SJSA1 (cell line): ENCODE measurements around the gene RASSF6. TPM values are rescaled to one million over a fixed set of nuclear protein-coding genes. Genes with fewer than 3 reads are reported as not detected.
"Not testable (repeated sequence)": the region's sequence is repeated elsewhere in the genome, so short reads cannot be mapped to it uniquely, and the experiment has no call there.

Experiments used
- DNase-seq, 2 experiments: peaks; one replicate each; pipeline ENCODE4 v3.0.0-alpha.2; 2015 to 2020; ENCODE audit warnings: low spot score in 2 of 2, low read depth in 1 of 2
- H3K27ac ChIP-seq: fragments of 250-450 bp; sonication (Bioruptor Pico); 2 replicates; pipeline ENCODE4 v1.5.1; 2020; ENCODE audit warnings: mild to moderate bottlenecking, moderate library complexity
- H3K27me3 ChIP-seq: fragments of 250-450 bp; sonication (Bioruptor Pico); replicated peaks from 2 replicates; pipeline ENCODE4 v1.5.1; 2020; ENCODE audit warnings: mild to moderate bottlenecking, moderate library complexity
- H3K36me3 ChIP-seq: fragments of 250-450 bp; sonication (Bioruptor Pico); 2 replicates; pipeline ENCODE4 v1.5.1; 2020; ENCODE audit warnings: mild to moderate bottlenecking
- H3K4me1 ChIP-seq: fragments of 250-450 bp; sonication (Bioruptor Pico); replicated peaks from 2 replicates; pipeline ENCODE4 v1.6.1; 2021; ENCODE audit warnings: mild to moderate bottlenecking
- H3K4me3 ChIP-seq: fragments of 250-450 bp; sonication (Bioruptor Pico); 2 replicates; pipeline ENCODE4 v1.5.1; 2020; ENCODE audit warnings: mild to moderate bottlenecking
- H3K9me3 ChIP-seq: fragments of 250-450 bp; sonication (Bioruptor Pico); replicated peaks from 2 replicates; pipeline ENCODE4 v1.5.1; 2020; ENCODE audit warnings: mild to moderate bottlenecking
- total RNA-seq: library from RNA; depleted of rRNA; stranded (reverse); fragments of >200 nt; shearing (Covaris generic); gene quantifications from 2 replicates; pipeline ENCODE4 v1.2.3, GENCODE V29; 2014

The RASSF6 gene
- total RNA-seq, 1 experiment from 2014 or later = not detected

GRCh38 chr4:73631565-73632226 is 11.5 kb upstream of the RASSF6 start:
- Histone ChIP-seq H3K27me3 (no peaks in the 10 kb centered on the region), H3K4me1 (no peaks in the 10 kb centered on the region), H3K9me3 (no peaks in the 10 kb centered on the region), H3K4me3 (no peak overlapping the region), H3K36me3 (no peaks in the 10 kb centered on the region), H3K27ac (no peak overlapping the region)
- DNase-seq = no peak

GRCh38 chr4:73628834-73629233 is 8.6 kb upstream of the RASSF6 start:
- not testable (repeated sequence) for DNase-seq, H3K27ac ChIP-seq, H3K9me3 ChIP-seq, H3K4me1 ChIP-seq, H3K27me3 ChIP-seq, H3K36me3 ChIP-seq, H3K4me3 ChIP-seq

GRCh38 chr4:73621357-73621756 is 1.1 kb upstream of the RASSF6 start:
- Histone ChIP-seq H3K27ac (no peak overlapping the region), H3K27me3 (no peaks in the 10 kb centered on the region), H3K4me1 (no peaks in the 10 kb centered on the region), H3K36me3 (no peaks in the 10 kb centered on the region), H3K9me3 (no peaks in the 10 kb centered on the region), H3K4me3 (no peak overlapping the region)
- no peak for DNase-seq

- no peaks in the 10 kb centered on the region for H3K36me3 ChIP-seq
- no peaks in the 10 kb centered on the region for H3K27me3 ChIP-seq
- H3K4me3 ChIP-seq = no peak overlapping the region
- H3K27ac ChIP-seq = no peak overlapping the region
- H3K9me3 ChIP-seq = no peaks in the 10 kb centered on the region
- DNase-seq = no peak
- no peaks in the 10 kb centered on the region for H3K4me1 ChIP-seq
Measured at GRCh38 chr4:73619346-73619745, 890 bp downstream of the RASSF6 start.

GRCh38 chr4:73617256-73617655 is 3.0 kb downstream of the RASSF6 start:
- no peak overlapping the region for H3K4me3 ChIP-seq
- DNase-seq = no peak
- H3K36me3 ChIP-seq = no peaks in the 10 kb centered on the region
- no peaks in the 10 kb centered on the region for H3K4me1 ChIP-seq
- no peaks in the 10 kb centered on the region for H3K9me3 ChIP-seq
- H3K27me3 ChIP-seq = no peaks in the 10 kb centered on the region
- no peak overlapping the region for H3K27ac ChIP-seq

- DNase-seq = no peak
- Histone ChIP-seq H3K27ac (no peak overlapping the region), H3K27me3 (no peaks in the 10 kb centered on the region), H3K9me3 (no peaks in the 10 kb centered on the region), H3K4me1 (no peaks in the 10 kb centered on the region), H3K36me3 (no peaks in the 10 kb centered on the region), H3K4me3 (no peak overlapping the region)
Measured at GRCh38 chr4:73615613-73616012, 4.6 kb downstream of the RASSF6 start.

- Histone ChIP-seq H3K36me3 (no peaks in the 10 kb centered on the region), H3K9me3 (no peaks in the 10 kb centered on the region), H3K4me3 (no peak overlapping the region), H3K27me3 (no peaks in the 10 kb centered on the region), H3K27ac (no peak overlapping the region), H3K4me1 (peaks cover 9% of the 10 kb centered on the region; the same call in 1 of the 2 replicates)
- DNase-seq = no peak
Measured at GRCh38 chr4:73614311-73614867, 5.8 kb downstream of the RASSF6 start.

GRCh38 chr4:73613130-73613529 is 7.1 kb downstream of the RASSF6 start:
- no peak overlapping the region for H3K4me3 ChIP-seq
- peaks cover 11% of the 10 kb centered on the region; the same call in 1 of the 2 replicates for H3K4me1 ChIP-seq
- DNase-seq = no peak
- H3K36me3 ChIP-seq = no peaks in the 10 kb centered on the region
- H3K27me3 ChIP-seq = no peaks in the 10 kb centered on the region
- H3K9me3 ChIP-seq = no peaks in the 10 kb centered on the region
- no peak overlapping the region for H3K27ac ChIP-seq

- no peak for DNase-seq
- Histone ChIP-seq H3K9me3 (no peaks in the 10 kb centered on the region), H3K27me3 (no peaks in the 10 kb centered on the region), H3K27ac (no peak overlapping the region), H3K4me1 (peaks cover 11% of the 10 kb centered on the region; the same call in 1 of the 2 replicates), H3K4me3 (no peak overlapping the region), H3K36me3 (no peaks in the 10 kb centered on the region)
Measured at GRCh38 chr4:73612032-73612431, 8.2 kb downstream of the RASSF6 start.

GRCh38 chr4:73609706-73610105 is 10.5 kb downstream of the RASSF6 start:
- Histone ChIP-seq H3K4me3 (no peak overlapping the region), H3K27me3 (no peaks in the 10 kb centered on the region), H3K9me3 (no peaks in the 10 kb centered on the region), H3K36me3 (no peaks in the 10 kb centered on the region), H3K27ac (no peak overlapping the region), H3K4me1 (peaks cover 11% of the 10 kb centered on the region; the same call in 1 of the 2 replicates)
- DNase-seq = peak in 1 of 2 experiments; percentile 28

- Histone ChIP-seq H3K9me3 (no peaks in the 10 kb centered on the region), H3K4me3 (no peak overlapping the region), H3K27ac (no peak overlapping the region), H3K36me3 (no peaks in the 10 kb centered on the region), H3K27me3 (no peaks in the 10 kb centered on the region), H3K4me1 (peaks cover 11% of the 10 kb centered on the region; the same call in 1 of the 2 replicates)
- no peak for DNase-seq
Measured at GRCh38 chr4:73608689-73609594, 11.3 kb downstream of the RASSF6 start.

GRCh38 chr4:73607375-73608033 is 12.7 kb downstream of the RASSF6 start:
- peaks cover 11% of the 10 kb centered on the region; the same call in 1 of the 2 replicates for H3K4me1 ChIP-seq
- H3K9me3 ChIP-seq = no peaks in the 10 kb centered on the region
- no peak overlapping the region for H3K4me3 ChIP-seq
- H3K36me3 ChIP-seq = no peaks in the 10 kb centered on the region
- H3K27ac ChIP-seq = no peak overlapping the region
- no peaks in the 10 kb centered on the region for H3K27me3 ChIP-seq
- DNase-seq = no peak

GRCh38 chr4:73606465-73606974 is 13.7 kb downstream of the RASSF6 start:
- DNase-seq = no peak
- H3K36me3 ChIP-seq = no peaks in the 10 kb centered on the region
- no peaks in the 10 kb centered on the region for H3K27me3 ChIP-seq
- H3K4me3 ChIP-seq = no peak overlapping the region
- peaks cover 11% of the 10 kb centered on the region; the same call in 1 of the 2 replicates for H3K4me1 ChIP-seq
- H3K27ac ChIP-seq = no peak overlapping the region
- no peaks in the 10 kb centered on the region for H3K9me3 ChIP-seq
